ENCODE results near the gene ITPKC. TPM values are rescaled to one million over a fixed set of nuclear protein-coding genes. Genes with fewer than 3 reads are reported as not detected.

ITPKC gene
- total and polyA plus RNA-seq, 9 of the 15 experiments (the other 6 are each of a cell fraction or from before 2014, with no cell fraction given) = 0.08 to 9.3 (median 5.8) TPM

- Histone ChIP-seq H3K4me2 (ENCODE audit: insufficient read depth, low read length) (peak overlapping the region; percentile 78), H3K9me1 (ENCODE audit: control insufficient read depth, insufficient read depth, low read length) (peaks cover 6% of the 10 kb centered on the region), H3K4me3 (peak overlapping the region; percentile 65), H3K9ac (ENCODE audit: insufficient read depth in 1 of 2, low read depth in 2 of 2, low read length in 2 of 2) (peak overlapping the region; percentile 73 to 92), H3K27ac (ENCODE audit: extremely low read depth, low read depth, low read length) (peak overlapping the region; percentile 97), H3K4me1 (replicated peaks in 1 of 2; ENCODE audit: control insufficient read depth in 2 of 2, insufficient read depth in 2 of 2, low read length in 2 of 2) (peaks cover 39 to 56% of the 10 kb centered on the region in 2 experiments), H3K79me2 (ENCODE audit: control insufficient read depth, insufficient read depth, low read length) (peaks cover 36% of the 10 kb centered on the region), H3K27me3 (ENCODE audit: control insufficient read depth in 2 of 2, insufficient read depth in 2 of 2, low read length in 2 of 2) (no peaks in the 10 kb centered on the region), H4K20me1 (replicated peaks; ENCODE audit: control insufficient read depth, insufficient read depth, low read length) (0 out of 2 replicates have a peak, but pooled peaks cover 4% of the 10 kb centered on the region), H3K36me3 (ENCODE audit: control insufficient read depth, insufficient read depth, low read length) (peaks cover 25% of the 10 kb centered on the region; the same call in 2 of the 3 replicates), H3K9me3 (replicated peaks; ENCODE audit: control insufficient read depth, insufficient read depth, low read depth, low read length) (no peaks in the 10 kb centered on the region), H2AFZ (ENCODE audit: low read depth, low read length) (peak overlapping the region; percentile 99)
- 55% methylated on average over 16 of the region's 24 CpGs for WGBS (ENCODE audit: insufficient coverage, low coverage, missing lambda C conversion rate)
- FAIRE-seq = peak; percentile 75
- intact Hi-C loops (cut with micrococcal nuclease) = loop anchor here (2.0 kb wide), 1 partner anchor 25 kb away; no protein-coding TSS in a partner anchor
- ChIA-PET POLR2A (interaction anchor here (0.6 to 1.8 kb wide), 5 partner anchors 8 to 112 kb away, joined by 3 to 6 read pairs (median 3); no protein-coding TSS in a partner anchor), CTCF (ENCODE audit: low intra/inter-chr PET ratio) (interaction anchor here (0.7 kb wide), 1 partner anchor 576 kb away, joined by 3 read pairs; no protein-coding TSS in a partner anchor)
- in situ Hi-C loops (cut with MboI) = no loop called here
- DNase-seq (ENCODE audit: extremely low read depth in 1 of 4, low spot score in 3 of 4) = peak in 2 of 4 experiments; percentile 54 to 66
- no TSS peak for BruUV-seq (replicated peaks)
- peak; percentile 9; the same call in 2 of the 3 replicates for ATAC-seq
- TF ChIP-seq PTBP1 (IDR thresholded peaks at IDR 0.05; ENCODE audit: low read depth, low read length) = no peak
- 0 out of 2 replicates have a peak, but pooled peaks have one; percentile 20 for TF ChIP-seq IRF1 (CRISPR knock-in tag; IDR thresholded peaks at IDR 0.05; ENCODE audit: borderline replicate concordance)
- TF ChIP-seq TRIM25 (IDR thresholded peaks at IDR 0.05; ENCODE audit: borderline replicate concordance) = no peak
- TF ChIP-seq ZNF830 (CRISPR knock-in tag; IDR thresholded peaks at IDR 0.05) = no peak
- no peak for TF ChIP-seq RBM17 (IDR thresholded peaks at IDR 0.05; ENCODE audit: borderline replicate concordance, low read depth, low read length)
- no peak for TF ChIP-seq CBFB (CRISPR knock-in tag; IDR thresholded peaks at IDR 0.05)
- TF ChIP-seq KDM2B (CRISPR knock-in tag; IDR thresholded peaks at IDR 0.05) = no peak
- TF ChIP-seq HDAC3 (IDR thresholded peaks at IDR 0.05; ENCODE audit: borderline replicate concordance, partially characterized antibody) = no peak
- TF ChIP-seq FOXA1 (IDR thresholded peaks at IDR 0.05; ENCODE audit: borderline replicate concordance) = no peak
- TF ChIP-seq POLR2G (IDR thresholded peaks at IDR 0.05; ENCODE audit: low read depth, low read length) = peak; percentile 61; the same call in 1 of the 2 replicates
- no peak for TF ChIP-seq SMARCB1 (IDR thresholded peaks at IDR 0.05; ENCODE audit: insufficient read length, low read depth)
- TF ChIP-seq HMBOX1 (IDR thresholded peaks at IDR 0.05) = no peak
- TF ChIP-seq L3MBTL2 (IDR thresholded peaks at IDR 0.05) = peak; percentile 1
- TF ChIP-seq ZNF583 (CRISPR knock-in tag; IDR thresholded peaks at IDR 0.05) = no peak
- TF ChIP-seq ZNF395 (CRISPR knock-in tag; IDR thresholded peaks at IDR 0.05) = peak; percentile 58; the same call in 1 of the 2 replicates
- no peak for TF ChIP-seq RBM22 (IDR thresholded peaks at IDR 0.05; ENCODE audit: low read depth, low read length, poor library complexity, severe bottlenecking)
Measured at GRCh38 chr19:40691421-40692211, 25.3 kb upstream of the ITPKC start.
